ENCODE data around the gene MYL2. TPM values are rescaled to one million over a fixed set of nuclear protein-coding genes. Genes with fewer than 3 reads are reported as not detected.

Gene MYL2
- total RNA-seq, 2 experiments from 2014 or later: not detected

DNA sequence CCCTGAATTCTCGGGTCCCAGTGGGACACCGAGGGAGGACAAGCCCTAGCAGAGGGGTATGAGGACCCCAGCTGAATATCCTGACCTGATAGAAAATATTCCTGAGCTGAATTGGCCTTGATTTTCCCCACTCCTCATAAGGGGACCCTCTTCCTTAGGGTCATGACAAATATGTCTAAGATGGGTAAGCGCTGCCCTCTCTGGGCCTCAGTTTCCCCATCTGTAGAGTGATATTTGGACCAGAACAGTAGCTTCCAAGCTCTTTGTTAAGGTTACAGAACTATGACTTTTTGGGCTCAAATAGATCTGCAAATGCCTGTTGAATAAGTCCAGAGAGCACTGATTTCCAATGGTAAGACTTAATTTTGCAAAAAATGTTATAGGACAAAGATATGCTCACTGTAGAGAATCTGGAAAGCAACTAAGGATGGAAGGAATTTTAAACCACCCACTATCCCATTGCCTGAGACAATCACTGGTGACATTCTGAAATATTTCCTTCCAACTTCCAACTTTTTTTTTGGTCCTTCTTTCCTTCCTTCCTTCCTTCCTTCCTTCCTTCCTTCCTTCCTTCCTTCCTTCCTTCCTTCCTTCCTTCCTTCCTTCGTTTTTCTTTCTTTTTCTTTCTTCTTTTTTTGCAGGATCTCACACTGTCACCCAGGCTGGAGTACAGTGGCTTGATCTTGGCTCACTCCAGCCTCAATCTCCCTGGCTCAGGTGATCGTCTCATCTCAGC lies 32.0 kb downstream of the MYL2 start:
- Histone ChIP-seq H3K9me3 (ENCODE audit: control insufficient read depth in 1 of 2, insufficient read depth in 1 of 2, low read length in 2 of 2) (no peaks in the 10 kb centered on the region), H3K4me3 (ENCODE audit: low read length) (peak overlapping the region; percentile 71), H3K4me1 (ENCODE audit: insufficient read depth, low read length) (peaks cover 11% of the 10 kb centered on the region), H3K36me3 (ENCODE audit: insufficient read depth, low read length) (no peaks in the 10 kb centered on the region), H3K27me3 (ENCODE audit: control insufficient read depth in 1 of 2, insufficient read depth in 2 of 2, low read length in 2 of 2) (no peaks in the 10 kb centered on the region), H3K27ac (ENCODE audit: low read depth in 1 of 2, low read length in 2 of 2) (no peak overlapping the region)
- H3K9me3 Mint-ChIP-seq: no peaks in the 10 kb centered on the region
- peak overlapping the region; percentile 89 for H3K4me3 Mint-ChIP-seq
- ChIA-PET POLR2A (interaction anchor here (1.0 to 1.4 kb wide), 3 partner anchors 420 to 457 kb away, joined by 4 to 8 read pairs (median 7); partner anchors contain the start of genes ARPC3, FAM216A and GPN3), CTCF (interaction anchor here (0.6 to 1.2 kb wide), 8 partner anchors 9 to 445 kb away, joined by 3 to 5 read pairs (median 4); no protein-coding TSS in a partner anchor)
- H3K27ac Mint-ChIP-seq: no peak overlapping the region
- ATAC-seq (ENCODE audit: poor library complexity): no peak
- no peaks in the 10 kb centered on the region for H3K36me3 Mint-ChIP-seq (ENCODE audit: low read depth)
- peak; percentile 54 for TF ChIP-seq CTCF (IDR thresholded peaks at IDR 0.05)
- DNase-seq: no peak
- H3K4me1 Mint-ChIP-seq (ENCODE audit: low read depth): peaks cover 3% of the 10 kb centered on the region
- H3K27me3 Mint-ChIP-seq: no peaks in the 10 kb centered on the region
- intact Hi-C loops (cut with DNase I, micrococcal nuclease): loop anchor here (1.0 to 10.0 kb wide), 9 partner anchors 61 to 788 kb away; partner anchors contain the start of gene ARPC3 (in 2 of the 2)

DNA sequence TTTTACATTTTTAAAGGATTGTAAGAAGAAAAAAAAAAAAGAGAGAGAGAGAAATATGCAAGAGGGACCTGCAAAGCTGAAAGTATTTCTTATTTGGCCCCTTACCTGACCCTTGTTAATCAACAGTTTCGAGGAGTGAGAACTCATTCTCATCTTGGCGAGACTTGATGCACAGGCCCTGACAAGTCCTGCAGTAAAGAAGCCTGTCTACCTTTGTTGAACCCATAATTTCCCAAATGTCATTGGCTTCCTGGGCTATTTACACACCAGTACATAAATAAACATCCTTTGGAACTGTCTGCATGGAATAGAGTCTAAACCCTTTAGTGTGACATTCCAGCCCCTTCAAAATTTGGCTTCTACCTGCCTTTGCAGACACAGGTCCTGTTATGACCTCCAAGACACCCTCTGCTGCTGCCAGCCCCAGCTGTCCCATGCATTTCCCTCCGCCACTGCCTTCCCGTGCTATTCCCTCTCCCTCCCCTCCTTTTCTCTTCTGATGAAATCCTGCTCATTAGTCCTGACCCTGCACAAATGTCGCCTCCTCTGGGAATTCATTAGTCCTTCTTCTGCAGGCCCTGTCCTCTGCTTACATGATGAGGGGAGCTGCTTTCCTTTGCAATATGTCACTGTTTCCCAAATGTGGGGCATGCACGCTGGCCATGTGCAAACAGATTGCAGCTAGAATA lies 35.1 kb downstream of the MYL2 start:
- no peaks in the 10 kb centered on the region for H3K36me3 Mint-ChIP-seq (ENCODE audit: low read depth)

More for the DNA sequence above, 35.1 kb downstream of the MYL2 start:
- DNase-seq (no peak), ATAC-seq (ENCODE audit: poor library complexity) (no peak)
- CTCF ChIA-PET: no interaction called here
- H3K4me1 ChIP-seq (ENCODE audit: insufficient read depth, low read length): peaks cover 11% of the 10 kb centered on the region
- no peak overlapping the region for H3K27ac Mint-ChIP-seq
- POLR2A ChIA-PET: interaction anchor here (1.3 kb wide), 1 partner anchor 435 kb away, joined by 6 read pairs; the partner anchor contains the start of gene ARPC3
- intact Hi-C loops (cut with DNase I, micrococcal nuclease): loop anchor here in 1 of 2 experiments (5.0 to 10.0 kb wide), 7 partner anchors 58 to 783 kb away; partner anchors contain the start of gene ARPC3
- no peaks in the 10 kb centered on the region for H3K27me3 Mint-ChIP-seq
- H3K9me3 Mint-ChIP-seq: no peaks in the 10 kb centered on the region
- H3K36me3 ChIP-seq (ENCODE audit: insufficient read depth, low read length): no peaks in the 10 kb centered on the region
- H3K4me3 Mint-ChIP-seq: no peak overlapping the region
- H3K4me1 Mint-ChIP-seq (ENCODE audit: low read depth): peaks cover 3% of the 10 kb centered on the region
- H3K4me3 ChIP-seq (ENCODE audit: low read length): no peak overlapping the region
- no peak for TF ChIP-seq CTCF (IDR thresholded peaks at IDR 0.05)
- H3K27me3 ChIP-seq (ENCODE audit: control insufficient read depth in 1 of 2, insufficient read depth in 2 of 2, low read length in 2 of 2): no peaks in the 10 kb centered on the region
- H3K9me3 ChIP-seq (ENCODE audit: control insufficient read depth in 1 of 2, insufficient read depth in 1 of 2, low read length in 2 of 2): no peaks in the 10 kb centered on the region
- no peak overlapping the region for H3K27ac ChIP-seq (ENCODE audit: low read depth in 1 of 2, low read length in 2 of 2)
